Tibial nerve (tissue), 4 donors: ENCODE results near the gene TASL. TPM values are rescaled to one million over a fixed set of nuclear protein-coding genes. Genes with fewer than 3 reads are reported as not detected.

Experiments
- DNase-seq, 2 donors: peaks; one replicate each; pipeline ENCODE4 v3.0.0-alpha.2; 2019; ENCODE audit warnings: low spot score in 2 of 2
- H3K27ac ChIP-seq, 4 donors: fragments of 200-600 bp; sonication (generic) in 3 of 4; one replicate each; pipeline ENCODE4 v1.5.1; 2017 to 2019; ENCODE audit warnings: mild to moderate bottlenecking in 1 of 4
- H3K27me3 ChIP-seq, 2 donors: fragments of 200-600 bp; sonication (generic) in 1 of 2; one replicate each; pipeline versions ENCODE4 v1.5.1 to v1.6.0; 2017 to 2019
- H3K36me3 ChIP-seq, 3 donors: fragments of 200-600 bp; sonication (generic); one replicate each; pipeline ENCODE4 v1.5.1; 2018 to 2019
- H3K4me1 ChIP-seq, 4 donors: fragments of 200-600 bp; sonication (generic) in 3 of 4; one replicate each; pipeline ENCODE4 v1.5.1; 2017 to 2019
- H3K4me3 ChIP-seq, 4 donors: fragments of 200-600 bp; sonication (generic) in 3 of 4; one replicate each; pipeline ENCODE4 v1.5.1; 2017 to 2019; ENCODE audit warnings: mild to moderate bottlenecking in 1 of 4, moderate library complexity in 1 of 4
- H3K9me3 ChIP-seq, 4 donors: fragments of 200-600 bp; sonication (generic) in 3 of 4; one replicate each; pipeline ENCODE4 v1.5.1; 2017 to 2019
- EP300 ChIP-seq, 2 donors: sonication (generic); formaldehyde crosslinking; IDR thresholded peaks; one replicate each; pipeline ENCODE4 v1.6.1; 2017; ENCODE audit warnings: antibody characterized with exemption in 2 of 2, mild to moderate bottlenecking in 1 of 2
- POLR2A ChIP-seq, 2 donors: fragments of 450-650 bp; IDR thresholded peaks; one replicate each; pipeline ENCODE4 v1.6.1; 2017; ENCODE audit warnings: antibody characterized with exemption in 2 of 2, mild to moderate bottlenecking in 2 of 2, moderate library complexity in 2 of 2
- WGBS, 2 donors: methylation state at CpG; one replicate each; pipeline ENCODE4 v1.1.5; 2018; 5-methylcytosine and 5-hydroxymethylcytosine counted together
- total RNA-seq, 4 donors: library from RNA; depleted of rRNA; stranded (reverse); fragments of >200 nt; gene quantifications; one replicate each; pipeline ENCODE4 v1.1.0, GENCODE V29; 2016
- TF ChIP-seq, protein P1 (sequence below), 5 experiments: fragments of 200-600 bp in 3 of 5; fragments of 450-650 bp in 2 of 5; sonication (generic) in 3 of 5; IDR thresholded peaks; one replicate each; pipeline ENCODE4 v1.5.1; 2016 to 2019; ENCODE audit warnings: antibody characterized with exemption in 5 of 5, mild to moderate bottlenecking in 3 of 5, moderate library complexity in 2 of 5

Gene TASL
- total RNA-seq, 4 donors from 2014 or later = 0.39 to 2.8 TPM; not detected in 2

DNA sequence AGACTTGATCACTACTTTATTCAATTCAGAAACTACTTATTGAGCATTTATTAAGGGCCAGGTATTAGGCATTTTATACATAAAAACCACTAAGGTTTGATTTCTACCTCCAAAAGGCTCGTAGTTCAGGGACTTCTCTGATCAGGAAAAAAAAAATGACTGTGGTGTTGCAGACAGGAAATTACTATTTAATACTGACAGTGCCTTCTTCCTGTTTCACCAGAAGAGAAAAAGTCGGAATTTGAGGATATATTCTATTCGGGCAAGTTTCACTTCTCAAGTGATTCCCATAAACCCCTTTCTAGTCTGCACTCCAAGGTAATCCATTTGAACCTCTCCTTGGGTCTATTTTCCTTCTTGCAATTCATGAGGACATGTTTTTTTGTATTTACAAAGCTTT is 15.3 kb upstream of the TASL start:
- Histone ChIP-seq H3K4me3 (no peak overlapping the region), H3K27ac (no peak overlapping the region), H3K27me3 (peaks cover 0 to 4% of the 10 kb centered on the region in 2 donors), H3K9me3 (no peaks in the 10 kb centered on the region), H3K36me3 (no peaks in the 10 kb centered on the region), H3K4me1 (no peaks in the 10 kb centered on the region)
- DNase-seq = no peak
- TF ChIP-seq EP300 (IDR thresholded peaks at IDR 0.05) (no peak), POLR2A (IDR thresholded peaks at IDR 0.05) (no peak)
- TF ChIP-seq, protein P1, sequence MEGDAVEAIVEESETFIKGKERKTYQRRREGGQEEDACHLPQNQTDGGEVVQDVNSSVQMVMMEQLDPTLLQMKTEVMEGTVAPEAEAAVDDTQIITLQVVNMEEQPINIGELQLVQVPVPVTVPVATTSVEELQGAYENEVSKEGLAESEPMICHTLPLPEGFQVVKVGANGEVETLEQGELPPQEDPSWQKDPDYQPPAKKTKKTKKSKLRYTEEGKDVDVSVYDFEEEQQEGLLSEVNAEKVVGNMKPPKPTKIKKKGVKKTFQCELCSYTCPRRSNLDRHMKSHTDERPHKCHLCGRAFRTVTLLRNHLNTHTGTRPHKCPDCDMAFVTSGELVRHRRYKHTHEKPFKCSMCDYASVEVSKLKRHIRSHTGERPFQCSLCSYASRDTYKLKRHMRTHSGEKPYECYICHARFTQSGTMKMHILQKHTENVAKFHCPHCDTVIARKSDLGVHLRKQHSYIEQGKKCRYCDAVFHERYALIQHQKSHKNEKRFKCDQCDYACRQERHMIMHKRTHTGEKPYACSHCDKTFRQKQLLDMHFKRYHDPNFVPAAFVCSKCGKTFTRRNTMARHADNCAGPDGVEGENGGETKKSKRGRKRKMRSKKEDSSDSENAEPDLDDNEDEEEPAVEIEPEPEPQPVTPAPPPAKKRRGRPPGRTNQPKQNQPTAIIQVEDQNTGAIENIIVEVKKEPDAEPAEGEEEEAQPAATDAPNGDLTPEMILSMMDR (IDR thresholded peaks at IDR 0.05) = no peak
- 62 to 68% methylated on average over 3 of the region's 3 CpGs for WGBS, 2 donors

DNA sequence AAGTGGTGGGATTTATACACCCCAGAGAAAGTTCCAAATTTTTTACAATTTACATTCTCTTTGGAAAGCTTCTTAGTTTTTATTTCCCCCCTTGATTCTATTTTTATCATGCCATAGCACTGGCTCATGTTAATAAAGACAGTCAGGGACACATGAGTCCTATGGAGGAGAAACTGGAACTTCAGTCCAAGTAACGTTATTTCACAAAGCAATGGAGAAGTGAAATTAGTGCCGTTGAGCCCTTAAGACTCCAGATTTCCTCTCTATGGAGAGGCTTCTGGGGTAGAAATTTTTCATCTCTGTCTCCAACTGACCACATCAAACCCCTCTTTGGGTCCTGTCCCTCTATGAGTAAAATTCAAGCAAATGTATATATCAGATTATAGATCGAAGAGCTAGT is 12.8 kb upstream of the TASL start:
- TF ChIP-seq EP300 (IDR thresholded peaks at IDR 0.05) (no peak), POLR2A (IDR thresholded peaks at IDR 0.05) (no peak)
- TF ChIP-seq, protein P1 (IDR thresholded peaks at IDR 0.05) = no peak
- H3K27me3 ChIP-seq = peaks cover 0 to 4% of the 10 kb centered on the region in 2 donors
- 70 to 77% methylated on average over 3 of the region's 3 CpGs for WGBS, 2 donors
- H3K4me3 ChIP-seq = no peak overlapping the region
- H3K36me3 ChIP-seq = no peaks in the 10 kb centered on the region
- peak overlapping the region in 1 of 4 donors; percentile 38 for H3K27ac ChIP-seq
- DNase-seq = no peak
- H3K9me3 ChIP-seq = no peaks in the 10 kb centered on the region
- H3K4me1 ChIP-seq = no peaks in the 10 kb centered on the region

GRCh38 chrX:30589146-30589888 is 11.8 kb upstream of the TASL start:
- no peaks in the 10 kb centered on the region for H3K4me1 ChIP-seq
- H3K27ac ChIP-seq = peak overlapping the region in 1 of 4 donors; percentile 38
- H3K36me3 ChIP-seq = no peaks in the 10 kb centered on the region
- H3K9me3 ChIP-seq = no peaks in the 10 kb centered on the region
- peaks cover 0 to 4% of the 10 kb centered on the region in 2 donors for H3K27me3 ChIP-seq
- WGBS, 2 donors = 65 to 80% methylated on average over 5 of the region's 5 CpGs
- no peak for DNase-seq
- TF ChIP-seq POLR2A (IDR thresholded peaks at IDR 0.05) (no peak), EP300 (IDR thresholded peaks at IDR 0.05) (no peak)
- TF ChIP-seq, protein P1 (IDR thresholded peaks at IDR 0.05) = no peak
- H3K4me3 ChIP-seq = no peak overlapping the region

GRCh38 chrX:30586516-30586915 is 8.9 kb upstream of the TASL start:
- no peaks in the 10 kb centered on the region for H3K36me3 ChIP-seq
- no peak for DNase-seq
- no peaks in the 10 kb centered on the region for H3K9me3 ChIP-seq
- 48 to 75% methylated on average over 1 of the region's 1 CpG for WGBS, 2 donors
- H3K4me1 ChIP-seq = no peaks in the 10 kb centered on the region
- peaks cover 0 to 4% of the 10 kb centered on the region in 2 donors for H3K27me3 ChIP-seq
- no peak overlapping the region for H3K27ac ChIP-seq
- TF ChIP-seq, protein P1 (IDR thresholded peaks at IDR 0.05) = no peak
- no peak for TF ChIP-seq EP300 (IDR thresholded peaks at IDR 0.05)
- TF ChIP-seq POLR2A (IDR thresholded peaks at IDR 0.05) = no peak
- H3K4me3 ChIP-seq = no peak overlapping the region

- Histone ChIP-seq H3K9me3 (no peaks in the 10 kb centered on the region), H3K4me1 (no peaks in the 10 kb centered on the region), H3K27me3 (no peaks in the 10 kb centered on the region), H3K4me3 (no peak overlapping the region), H3K36me3 (no peaks in the 10 kb centered on the region), H3K27ac (no peak overlapping the region)
- no peak for TF ChIP-seq EP300 (IDR thresholded peaks at IDR 0.05)
- TF ChIP-seq, protein P1 (IDR thresholded peaks at IDR 0.05) = no peak
- no peak for TF ChIP-seq POLR2A (IDR thresholded peaks at IDR 0.05)
- no peak for DNase-seq
- 80 to 91% methylated on average over 6 of the region's 6 CpGs for WGBS, 2 donors
Measured at GRCh38 chrX:30582664-30583063, 5.1 kb upstream of the TASL start.
